HL-60/S4 treated with phorbol 12-myristate 13-acetate at 8.2 ng/mL for 4 days and 3 days (cell line): ENCODE measurements around the gene ANXA4.
"Not testable (repeated sequence)": the region's sequence is repeated elsewhere in the genome, so short reads cannot be mapped to it uniquely, and the experiment has no call there.

ENCODE experiments used
- in situ Hi-C: fragments of 300-500 bp; cut with MboI; formaldehyde crosslinking; loops from 2 replicates; pipeline ENCODE4 v1.15.0; 2022; ENCODE audit warnings: low sequenced_read_pairs

ANXA4 gene

DNA sequence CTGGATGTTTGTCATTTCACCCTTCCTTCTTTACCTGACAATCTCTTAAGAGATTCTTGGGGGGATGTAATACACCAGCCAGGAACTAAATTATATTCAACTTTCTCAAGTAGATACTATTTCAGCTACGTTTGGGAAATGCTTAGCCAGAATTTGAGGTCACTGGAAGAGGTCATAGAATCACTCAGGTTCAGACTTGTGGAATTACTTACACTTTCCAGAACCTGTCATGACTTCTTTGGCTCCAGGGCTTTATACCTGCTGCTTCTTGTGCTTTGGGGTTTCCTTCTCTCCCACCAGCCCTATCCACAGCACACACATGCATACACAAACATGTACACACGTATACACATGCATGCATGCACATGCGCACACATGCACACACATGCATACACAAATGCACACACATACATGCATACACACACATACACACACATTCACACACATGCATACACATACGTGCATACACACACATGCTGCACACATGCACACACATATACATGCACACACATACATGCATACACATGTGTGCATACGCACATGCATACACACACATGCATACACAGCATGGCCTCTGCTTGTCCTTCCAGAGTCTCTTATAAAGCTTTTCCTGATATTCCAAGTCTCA, 23.5 kb upstream of the ANXA4 start:
- in situ Hi-C loops, result no loop called here

DNA sequence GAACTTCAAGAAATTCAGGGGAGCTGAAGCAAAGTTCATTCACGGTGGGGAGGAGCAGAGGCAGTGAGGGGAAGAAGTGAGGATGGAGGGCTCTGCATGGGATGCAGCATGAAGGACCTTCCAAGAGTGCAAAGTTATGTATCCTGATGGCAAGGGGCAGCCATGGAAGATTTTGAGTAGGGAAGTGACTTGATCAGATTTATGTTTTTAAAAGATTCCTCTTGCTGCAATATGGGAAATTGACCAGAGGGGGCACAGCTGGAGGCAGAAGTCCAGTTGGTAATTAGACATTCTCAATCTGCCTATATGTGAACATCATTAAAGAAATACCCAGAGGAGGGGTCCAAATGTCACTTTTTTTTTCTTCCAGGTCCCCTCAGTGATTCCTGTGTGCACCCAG, 21.5 kb upstream of the ANXA4 start:
- in situ Hi-C loops, result loop anchor here (10.0 kb wide), 1 partner anchor 94 kb away; no protein-coding TSS in a partner anchor

DNA sequence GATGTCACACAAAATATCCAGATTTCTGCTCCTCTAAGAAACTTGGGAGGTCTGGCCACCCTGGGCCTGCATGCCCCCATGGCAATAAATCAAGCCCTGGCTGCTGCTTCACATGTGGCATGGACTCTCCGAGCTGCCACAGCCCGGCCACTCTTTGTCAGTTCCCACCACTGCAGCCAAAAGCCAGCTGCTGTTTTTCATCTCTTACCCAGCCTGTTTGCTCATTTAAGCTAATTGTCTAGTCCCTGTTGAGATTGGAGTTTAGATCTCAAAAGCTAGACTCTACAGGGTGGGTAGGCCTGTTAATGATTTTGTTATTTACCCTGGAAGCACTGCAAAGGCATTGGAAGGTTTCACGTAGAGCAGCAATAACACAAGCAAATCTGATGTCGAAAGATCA, 20.9 kb upstream of the ANXA4 start:
- in situ Hi-C loops, result loop anchor here (10.0 kb wide), 1 partner anchor 94 kb away; no protein-coding TSS in a partner anchor

DNA sequence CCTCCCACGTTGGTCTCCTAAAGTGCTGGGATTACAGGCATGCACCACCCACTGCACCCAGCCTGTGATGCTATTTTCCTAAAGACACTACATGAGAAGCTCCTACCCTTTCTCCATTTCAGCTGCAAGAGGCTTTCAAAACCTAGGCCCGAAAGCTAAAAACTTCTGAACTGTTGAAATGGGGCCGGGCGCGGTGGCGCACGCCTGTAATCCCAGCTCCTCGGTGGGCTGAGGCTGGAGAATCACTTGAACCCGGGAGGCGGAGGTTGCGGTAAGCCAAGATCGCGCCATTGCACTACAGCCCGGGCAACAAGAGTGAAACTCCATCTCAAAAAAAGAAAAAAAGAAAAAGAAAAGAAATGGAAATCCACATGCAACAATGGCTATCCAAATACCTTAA, 18.1 kb upstream of the ANXA4 start:
- in situ Hi-C loops, result loop anchor here (10.0 kb wide), 1 partner anchor 91 kb away; no protein-coding TSS in a partner anchor

DNA sequence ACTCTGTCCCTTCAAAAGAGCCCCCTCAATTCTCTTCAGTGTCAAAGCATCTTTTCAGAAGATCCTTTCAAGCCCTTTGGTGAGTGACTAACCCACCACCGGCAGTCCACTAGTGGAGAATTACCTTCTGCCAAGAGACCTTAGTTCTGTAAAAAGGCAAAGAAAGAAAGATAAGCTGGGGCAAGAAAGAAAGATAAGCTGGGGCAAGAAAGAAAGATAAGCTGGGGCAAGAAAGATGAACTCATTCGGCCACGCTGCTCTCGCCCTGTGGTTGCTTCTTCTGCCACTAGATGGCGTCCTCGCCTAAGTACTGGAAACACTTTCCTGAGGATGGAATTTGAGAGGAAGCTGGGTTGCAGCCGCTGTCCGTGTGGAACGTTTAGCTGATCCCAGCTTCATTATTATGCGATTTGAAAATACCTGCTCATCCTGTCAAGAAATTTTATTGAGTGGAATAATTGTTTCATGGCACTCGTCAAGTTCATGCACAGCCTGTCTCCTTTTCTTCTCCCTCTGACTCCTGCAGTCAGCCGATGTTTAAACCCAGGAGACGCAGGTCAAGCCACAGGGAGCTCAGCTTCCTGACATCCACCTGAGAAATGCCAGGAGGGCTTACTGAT, 17.3 kb upstream of the ANXA4 start:
- in situ Hi-C loops, result loop anchor here (10.0 kb wide), 1 partner anchor 90 kb away; no protein-coding TSS in a partner anchor

DNA sequence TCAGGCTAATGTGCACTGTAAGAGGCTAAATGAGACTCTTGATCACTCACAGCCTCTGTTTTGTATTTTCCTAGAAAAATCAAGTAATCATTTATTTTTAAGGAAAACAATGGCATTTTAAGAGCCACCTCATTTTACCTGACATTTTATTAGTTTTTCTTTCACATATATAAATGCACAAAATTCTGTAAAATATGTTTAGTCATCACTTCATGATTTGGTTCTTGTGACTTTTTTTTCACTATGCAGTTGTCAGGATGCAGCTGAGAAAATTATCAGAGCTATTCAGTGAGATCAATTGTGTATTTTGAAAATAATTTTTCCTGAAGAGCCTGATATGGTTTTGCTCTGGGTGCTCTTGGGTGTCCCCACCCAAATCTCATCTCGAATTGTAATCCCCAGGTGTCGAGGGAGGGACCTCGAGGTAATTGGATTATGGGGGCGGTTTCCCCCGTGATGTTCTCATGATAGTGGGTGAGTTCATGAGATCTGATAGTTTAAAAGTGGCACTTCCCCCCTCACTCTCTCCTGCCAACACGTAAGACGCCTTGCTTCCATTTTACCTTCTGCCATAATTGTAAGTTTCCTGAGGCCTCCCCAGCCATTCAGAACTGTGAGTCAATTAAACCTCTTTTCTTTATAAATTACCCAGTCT, 16.1 kb upstream of the ANXA4 start:
- in situ Hi-C loops, result loop anchor here (10.0 kb wide), 1 partner anchor 89 kb away; no protein-coding TSS in a partner anchor

DNA sequence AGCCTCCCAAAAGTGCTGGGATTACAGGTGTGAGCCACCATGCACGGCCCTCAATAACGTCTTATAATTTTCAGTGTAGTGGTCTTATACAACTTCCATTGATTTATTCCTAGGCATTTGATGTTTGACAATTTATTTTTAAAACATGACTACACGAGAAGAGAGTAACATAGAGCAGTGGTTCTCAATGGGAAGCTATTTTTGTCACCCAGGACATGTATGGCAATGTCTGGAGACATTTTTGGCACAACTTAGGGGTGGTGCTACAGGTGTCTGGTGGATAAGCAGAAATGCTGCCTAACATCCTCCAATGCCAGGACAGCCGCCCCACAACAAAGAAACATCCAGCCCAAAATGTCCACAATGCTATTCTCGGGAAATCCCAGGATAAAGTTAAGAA, 12.7 kb upstream of the ANXA4 start:
- in situ Hi-C loops, result loop anchor here (10.0 kb wide), 1 partner anchor 86 kb away; no protein-coding TSS in a partner anchor

DNA sequence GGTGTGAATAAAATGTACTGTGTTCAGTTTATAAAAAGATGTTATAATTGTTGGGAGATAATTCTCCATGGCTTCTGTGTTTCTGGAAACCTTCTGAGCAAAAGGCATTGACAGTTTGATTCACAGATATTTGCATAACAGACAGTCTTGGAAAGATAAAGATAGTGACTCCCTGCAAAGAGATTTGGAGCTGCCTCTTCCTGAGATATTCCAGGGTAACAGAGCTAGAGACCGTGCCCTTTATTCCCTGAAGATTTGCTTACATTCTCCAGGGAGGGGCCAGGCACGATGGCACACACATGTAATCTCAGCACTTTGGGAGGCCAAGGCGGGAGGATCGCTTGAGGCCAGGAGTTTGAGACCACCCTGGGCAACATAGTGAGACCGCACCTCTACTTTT, 12.2 kb upstream of the ANXA4 start:
- in situ Hi-C loops, result loop anchor here (10.0 kb wide), 1 partner anchor 85 kb away; no protein-coding TSS in a partner anchor

DNA sequence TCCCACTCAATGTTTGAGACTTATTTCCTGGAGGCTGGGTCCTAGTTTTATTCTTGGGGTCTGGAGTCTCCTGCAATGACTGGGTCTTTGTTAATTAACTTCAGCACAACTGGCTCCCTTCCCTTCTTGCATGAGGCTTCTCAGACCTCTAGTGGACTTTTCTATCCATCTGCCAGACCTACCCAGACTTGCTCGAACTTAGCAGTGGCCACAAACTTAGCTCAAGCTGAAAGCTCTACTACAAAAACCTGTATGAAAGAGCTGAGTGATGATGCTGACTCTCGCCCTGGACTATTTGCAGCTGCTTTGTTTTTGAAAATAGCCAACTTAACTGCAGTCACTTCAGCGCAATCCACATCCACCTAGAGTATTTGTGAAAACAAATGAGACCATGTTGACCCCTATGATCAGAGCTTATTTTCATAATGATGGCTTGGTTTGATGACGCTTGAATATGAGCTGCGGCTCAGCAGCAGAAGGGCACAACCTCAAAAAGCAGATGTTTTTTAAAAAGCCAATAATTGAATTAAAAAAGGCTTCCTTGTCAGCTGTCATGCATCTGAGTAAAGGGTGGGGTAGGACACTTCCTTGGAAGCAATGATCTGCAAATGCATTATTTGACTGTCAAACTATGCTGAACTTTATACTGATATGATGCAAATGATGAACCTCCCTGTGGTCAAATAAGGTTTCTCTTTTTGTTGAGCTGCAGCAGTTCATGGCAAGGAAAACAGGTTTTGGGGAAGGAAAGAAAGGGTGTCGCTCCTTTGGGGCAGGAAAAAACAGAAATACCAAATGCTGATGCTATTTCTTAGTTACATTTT, 10.6 kb upstream of the ANXA4 start:
- in situ Hi-C loops, result no loop called here

DNA sequence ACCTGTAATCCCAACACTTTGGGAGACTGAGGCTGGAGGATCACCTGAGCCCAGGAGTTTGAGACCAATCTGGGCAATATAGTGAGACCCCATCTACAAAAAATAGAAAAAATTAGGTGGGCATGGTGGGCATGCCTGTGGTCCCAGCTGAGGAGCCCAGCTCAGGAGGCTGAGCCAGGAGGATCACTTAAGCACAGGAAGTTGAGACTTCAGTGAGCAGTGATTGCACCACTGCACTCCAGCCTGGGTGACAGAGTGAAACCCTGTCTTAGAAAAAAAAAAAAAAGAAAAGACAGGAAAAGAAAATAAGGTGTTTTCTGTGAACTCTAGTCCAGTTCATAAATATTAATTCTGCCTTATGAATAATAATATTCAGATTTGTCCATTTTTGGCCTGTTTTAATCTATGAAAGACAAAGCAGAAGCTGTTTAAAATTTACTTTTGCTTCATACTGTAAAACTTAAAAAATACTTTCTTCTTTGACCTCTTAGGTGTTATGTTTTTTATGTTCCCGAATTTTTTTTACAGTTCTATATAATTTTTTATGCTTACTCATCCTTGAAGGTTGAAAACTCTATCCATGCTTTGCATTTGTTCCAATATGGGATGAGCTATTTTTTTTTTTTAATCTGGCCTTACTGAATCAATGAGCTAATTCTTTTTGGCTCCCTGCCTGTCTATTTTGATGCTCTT, 8.4 kb upstream of the ANXA4 start:
- in situ Hi-C loops, result no loop called here

DNA sequence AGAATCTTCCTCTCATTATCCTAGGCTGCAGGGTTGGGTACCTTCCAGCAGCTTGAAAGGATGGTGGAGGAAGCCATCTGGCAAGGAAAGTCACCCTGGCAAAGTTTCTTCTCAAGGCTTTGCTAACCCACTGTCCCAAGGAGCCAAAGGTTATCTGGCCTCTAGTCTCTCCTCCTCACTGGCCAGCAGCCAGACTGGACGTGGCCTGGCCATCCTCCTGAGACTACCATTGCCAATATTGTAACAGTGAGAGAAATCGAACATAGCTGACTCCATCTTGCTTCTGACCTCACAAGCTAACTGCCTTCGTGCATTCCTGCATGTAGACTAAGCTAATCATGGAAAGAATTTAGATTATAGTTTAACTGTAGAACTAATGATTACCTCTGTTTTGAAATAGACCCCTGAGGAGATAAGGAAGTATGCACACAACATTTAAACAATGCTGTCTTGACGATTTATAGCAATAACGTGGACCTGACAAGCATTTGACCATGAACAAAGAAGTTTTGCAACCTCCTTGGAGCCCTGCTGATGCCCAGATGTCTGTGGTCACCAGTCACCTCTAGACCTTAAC, 7.8 kb upstream of the ANXA4 start:
- in situ Hi-C loops, result no loop called here

DNA sequence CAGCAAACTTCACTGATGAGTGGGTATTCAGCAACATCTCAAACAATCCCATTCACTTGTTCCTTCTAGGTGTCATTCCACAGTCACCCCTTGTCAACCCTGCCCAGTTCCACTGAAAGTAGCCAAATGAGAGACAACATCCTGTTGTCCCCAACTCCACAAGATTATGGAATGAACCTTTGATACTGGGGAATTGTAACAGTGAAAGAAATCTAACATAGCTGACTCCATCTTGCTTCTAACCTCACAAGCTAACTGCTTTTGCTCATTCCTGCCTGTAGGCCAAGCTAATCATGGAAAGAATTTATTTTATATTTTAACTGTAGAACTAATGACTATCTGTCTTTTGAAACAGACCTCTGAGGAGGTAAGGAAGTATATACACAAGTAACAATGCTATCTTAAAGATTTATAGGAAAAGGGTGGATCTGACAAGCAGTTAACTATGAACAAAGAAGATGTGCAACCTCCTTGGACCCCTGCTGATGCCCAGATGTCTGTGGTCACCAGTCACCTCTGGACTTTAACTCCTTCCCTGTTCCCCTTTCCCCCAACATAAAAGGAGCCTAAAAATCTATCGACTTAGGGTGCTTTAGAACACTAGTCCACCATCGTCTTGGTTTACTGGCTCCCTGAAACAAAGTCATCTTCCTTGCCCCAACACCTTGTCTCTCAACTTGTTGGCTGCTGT, 6.9 kb upstream of the ANXA4 start:
- in situ Hi-C loops, result no loop called here

DNA sequence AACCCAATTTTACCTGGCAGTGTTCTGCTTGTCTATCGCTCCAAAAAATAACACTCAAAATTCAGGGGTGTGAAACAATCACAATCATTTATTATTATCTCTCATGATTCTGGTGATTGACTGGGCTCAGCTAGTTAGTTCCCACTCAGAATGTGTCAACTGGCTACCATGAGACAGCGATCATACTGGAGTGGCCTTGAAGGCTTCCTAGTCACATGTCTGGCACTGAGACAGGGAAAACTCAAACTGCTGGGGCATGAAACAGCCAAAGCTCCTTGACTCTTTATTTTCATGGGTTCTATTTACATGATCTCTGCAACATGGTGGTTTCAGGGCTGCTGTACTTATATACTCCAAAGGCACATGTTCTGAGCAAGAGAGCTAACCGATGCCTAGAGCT, 6.2 kb upstream of the ANXA4 start:
- in situ Hi-C loops, result no loop called here

DNA sequence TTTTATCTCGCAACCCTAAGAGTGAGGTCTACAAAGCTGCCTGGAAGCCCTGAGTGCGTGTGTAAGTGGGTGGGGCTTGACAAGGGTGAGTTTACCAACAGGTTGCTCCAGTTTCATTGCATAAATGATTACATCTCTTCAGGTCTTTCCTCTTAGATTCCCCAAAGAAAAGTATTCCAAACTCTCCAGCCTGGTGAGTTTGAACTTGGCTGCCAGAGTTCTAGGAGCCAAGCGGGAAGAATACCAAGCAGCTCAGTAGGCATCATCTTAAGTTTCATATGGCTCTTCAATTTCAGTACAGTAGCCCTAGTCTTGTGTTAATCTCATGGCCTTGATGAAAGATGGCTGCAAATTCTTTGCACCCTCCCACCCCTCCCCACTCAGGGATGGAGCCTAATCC, 3.8 kb upstream of the ANXA4 start:
- in situ Hi-C loops, result not testable (repeated sequence)

DNA sequence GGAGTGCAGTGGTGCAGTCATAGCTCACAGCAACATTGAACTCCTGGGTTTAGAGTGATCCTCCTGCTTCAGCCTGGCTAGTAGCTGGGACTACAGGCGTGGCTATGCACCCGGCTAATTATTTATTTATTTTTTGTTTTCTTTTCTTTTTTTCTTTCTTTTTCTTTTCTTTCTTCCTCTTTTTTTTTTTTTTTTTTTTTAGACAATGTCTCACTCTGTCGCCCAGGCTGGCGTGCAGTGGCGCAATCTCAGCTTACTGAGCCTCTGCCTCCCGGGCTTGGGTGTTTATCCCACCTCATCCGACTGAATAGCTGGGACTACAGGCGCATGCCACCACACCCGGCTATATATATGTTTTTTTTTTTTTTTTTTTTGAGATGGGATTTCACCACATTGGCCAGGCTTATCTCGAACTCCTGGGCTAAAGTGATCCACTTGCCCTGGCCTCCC, 1.4 kb upstream of the ANXA4 start:
- in situ Hi-C loops, result no loop called here

DNA sequence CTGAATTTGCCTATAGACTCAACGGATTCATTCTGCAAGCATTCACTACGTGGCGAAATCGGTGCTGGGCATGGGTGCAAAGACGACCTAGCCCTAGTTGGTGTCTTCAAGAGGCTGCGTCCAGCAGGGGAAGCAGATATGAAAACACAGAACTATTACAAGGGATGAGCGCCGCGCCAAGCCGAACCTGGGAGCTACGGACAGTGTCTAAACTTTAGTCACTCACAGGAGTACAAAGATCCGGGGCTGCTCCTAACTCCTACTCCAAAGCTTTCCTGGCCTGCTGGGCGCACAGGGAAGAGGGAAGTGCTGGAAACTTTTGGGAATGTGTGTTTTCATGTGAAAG, 732 bp upstream of the ANXA4 start:
- in situ Hi-C loops, result no loop called here

DNA sequence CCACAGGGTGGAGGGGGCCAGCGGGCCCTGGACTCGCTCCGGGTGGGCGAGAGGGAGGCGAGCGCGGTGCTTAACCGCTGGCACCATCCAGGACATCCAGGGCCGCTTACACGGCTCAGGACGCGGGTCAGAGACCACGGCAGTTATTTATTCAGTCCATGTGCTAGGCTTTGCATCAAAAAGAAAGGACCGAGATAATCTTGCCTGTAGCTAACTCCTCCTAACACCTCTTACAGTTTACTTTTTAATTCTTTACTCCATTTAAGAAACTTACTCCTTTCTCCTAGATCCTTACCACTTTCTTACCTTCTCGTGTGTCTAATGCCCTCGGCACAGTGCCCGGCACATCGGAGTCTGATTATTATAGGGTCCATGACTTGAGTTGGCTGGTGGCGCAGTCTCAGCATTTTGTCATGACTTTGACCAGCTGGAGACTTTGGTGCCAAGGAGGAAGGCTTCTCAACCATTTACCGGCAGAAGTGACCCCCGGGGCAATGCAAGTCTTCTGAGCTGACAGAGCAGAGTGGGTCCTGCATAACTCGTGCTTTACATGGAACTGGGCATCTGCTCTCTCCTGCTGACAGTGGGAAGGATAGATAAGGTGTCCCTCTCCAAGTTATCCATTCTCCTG, 503 bp downstream of the ANXA4 start:
- in situ Hi-C loops, result no loop called here

DNA sequence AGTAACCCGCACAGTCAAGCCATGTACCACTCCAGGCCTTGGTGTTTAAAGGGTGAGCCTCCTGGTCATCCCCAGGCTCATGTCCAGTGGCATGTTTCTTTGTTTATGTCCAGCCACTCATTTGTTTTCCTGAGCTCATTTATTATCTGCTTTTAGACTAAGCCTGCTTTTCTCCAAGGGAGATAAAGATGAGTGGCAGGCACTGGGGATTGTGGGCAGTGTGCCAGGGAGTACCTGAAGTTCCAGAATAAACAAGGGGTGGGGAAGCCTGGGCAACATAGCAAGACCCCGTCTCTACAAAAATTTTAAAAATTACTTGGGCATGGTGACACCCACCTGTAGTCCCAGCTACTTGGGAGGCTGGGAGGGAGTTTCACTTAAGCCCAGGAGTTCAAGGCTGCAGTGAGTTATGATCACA, 1.9 kb downstream of the ANXA4 start:
- in situ Hi-C loops, result no loop called here

DNA sequence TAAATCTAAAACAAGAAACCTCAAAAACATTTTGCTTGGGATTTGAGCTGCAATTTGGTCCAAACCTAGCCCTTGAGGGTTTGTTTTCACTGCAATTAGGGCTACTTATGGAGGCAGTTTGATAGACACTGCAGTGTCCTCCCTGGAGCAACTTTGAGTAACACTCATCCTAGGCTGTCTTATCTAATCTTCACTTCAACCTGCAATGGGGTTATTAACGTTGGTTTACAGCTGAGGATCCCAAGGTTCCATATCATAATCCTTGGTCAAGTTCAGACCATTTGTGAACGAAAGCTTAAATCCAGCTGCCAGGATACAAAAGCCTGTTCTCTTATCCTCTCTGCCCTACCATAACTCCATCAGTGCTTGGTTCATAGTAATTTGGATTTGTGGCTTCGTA, 2.5 kb downstream of the ANXA4 start:
- in situ Hi-C loops, result no loop called here
